Inflammatory macrophage treated with lipopolysaccharide for 4 hours (primary cell): ENCODE results near the gene CES4A.
A peak's percentile ranks its signal among the peaks of the same experiment; 100 is the strongest.
"Not testable (repeated sequence)": the region's sequence is repeated elsewhere in the genome, so short reads cannot be mapped to it uniquely, and the experiment has no call there.

Experiments
- DNase-seq: peaks from one replicate; pipeline ENCODE4 v3.0.0-alpha.2; 2020

Gene CES4A

DNA sequence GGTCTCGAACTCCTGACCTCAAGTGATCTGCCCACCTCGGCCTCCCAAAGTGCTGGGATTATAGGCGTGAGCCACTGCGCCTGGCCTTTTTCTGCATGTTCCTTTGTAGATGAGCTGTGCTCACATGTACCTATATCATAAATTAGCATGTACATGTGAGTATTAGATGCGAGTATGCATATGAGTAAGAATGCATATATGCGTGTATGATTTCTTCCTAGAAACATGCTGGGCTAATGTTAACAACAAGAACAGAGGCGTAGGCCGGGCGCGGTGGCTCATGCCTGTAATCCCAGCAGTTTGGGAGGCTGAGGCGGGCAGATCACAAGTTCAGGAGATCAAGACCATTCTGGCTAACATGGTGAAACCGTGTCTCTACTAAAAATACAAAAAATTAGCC lies 5.2 kb downstream of the CES4A start:
- not testable (repeated sequence) for DNase-seq

DNA sequence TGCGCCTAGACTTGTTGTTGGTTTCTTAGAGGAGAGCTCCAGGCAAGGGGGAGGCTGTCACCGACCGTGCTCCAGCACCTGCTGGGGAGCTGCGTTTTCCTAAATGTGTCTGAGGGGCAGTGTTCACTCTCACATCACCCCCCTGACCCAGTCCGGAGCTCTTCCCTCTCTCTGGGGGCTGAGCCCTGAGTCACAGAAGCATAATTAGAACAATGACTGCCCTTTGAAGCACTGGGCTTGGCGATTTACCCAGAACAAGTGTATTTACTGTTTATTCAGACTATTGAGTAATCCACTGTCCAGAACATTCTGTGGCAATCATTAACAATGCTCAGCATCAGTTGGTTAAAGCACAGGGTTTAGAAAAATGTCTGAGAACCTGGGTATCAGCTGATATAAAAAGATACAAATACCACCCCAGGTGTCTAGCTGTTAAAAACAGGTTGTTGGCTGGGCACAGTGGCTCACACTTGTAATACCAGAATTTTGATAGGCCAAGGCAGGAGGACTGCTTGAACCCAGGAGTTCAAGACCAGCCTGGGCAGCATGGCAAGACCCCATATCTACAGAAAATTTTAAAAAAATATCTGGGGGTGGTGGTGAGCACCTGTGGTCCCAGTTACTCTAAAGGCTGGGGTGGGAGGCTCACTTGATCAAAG lies 8.1 kb downstream of the CES4A start:
- DNase-seq: no peak

DNA sequence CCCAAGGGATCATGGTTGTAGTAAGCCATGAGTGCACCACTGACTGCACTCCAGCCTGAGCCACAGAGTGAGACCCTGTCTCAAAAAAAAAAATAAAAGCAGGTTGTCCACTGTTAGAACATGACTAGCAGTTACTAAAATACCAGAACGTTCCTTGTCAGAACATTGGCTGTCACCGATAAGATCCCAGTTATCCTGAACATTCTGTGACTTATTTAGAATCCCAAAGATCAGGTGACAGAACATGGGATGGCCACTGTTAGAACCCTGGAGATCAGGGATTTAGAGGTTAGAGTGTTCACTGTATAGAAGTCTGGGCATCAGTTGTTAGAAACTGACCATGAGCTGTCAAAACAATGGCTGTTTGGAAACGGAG lies 8.6 kb downstream of the CES4A start:
- no peak for DNase-seq

DNA sequence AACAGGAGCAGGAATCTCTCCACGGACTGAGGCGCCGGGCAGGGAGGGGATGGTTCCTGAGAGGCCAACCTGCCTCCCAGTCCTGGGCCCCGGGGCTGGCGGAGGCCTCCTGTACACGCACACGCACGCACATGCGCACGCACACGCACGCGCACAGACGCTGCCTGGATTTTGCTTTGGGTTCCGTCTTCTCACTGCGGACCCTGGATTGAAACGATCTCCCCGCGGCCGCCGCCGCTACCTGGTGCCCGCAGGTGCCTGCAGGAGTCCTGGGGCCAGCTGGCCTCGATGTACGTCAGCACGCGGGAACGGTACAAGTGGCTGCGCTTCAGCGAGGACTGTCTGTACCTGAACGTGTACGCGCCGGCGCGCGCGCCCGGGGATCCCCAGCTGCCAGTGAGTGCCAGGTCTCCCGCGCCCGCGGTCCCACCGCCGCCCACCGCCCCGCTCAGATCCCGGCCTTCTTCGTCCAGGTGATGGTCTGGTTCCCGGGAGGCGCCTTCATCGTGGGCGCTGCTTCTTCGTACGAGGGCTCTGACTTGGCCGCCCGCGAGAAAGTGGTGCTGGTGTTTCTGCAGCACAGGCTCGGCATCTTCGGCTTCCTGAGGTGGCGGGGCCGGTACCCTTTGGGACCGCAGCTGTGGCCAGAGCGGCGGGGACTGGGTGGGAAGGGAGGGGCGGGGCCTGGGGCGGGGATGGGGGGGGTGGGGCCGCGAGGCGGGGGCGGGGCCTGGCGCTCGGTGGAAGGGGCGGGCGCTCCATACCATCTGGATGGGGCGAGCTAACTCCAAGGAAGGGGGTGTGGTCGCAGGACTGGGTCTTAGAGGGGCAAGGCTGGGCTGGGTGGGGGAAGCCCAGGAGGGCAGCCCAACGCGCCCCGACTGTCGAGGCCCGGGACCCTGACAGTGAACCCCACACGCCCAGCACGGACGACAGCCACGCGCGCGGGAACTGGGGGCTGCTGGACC lies 12.3 kb downstream of the CES4A start:
- no peak for DNase-seq

DNA sequence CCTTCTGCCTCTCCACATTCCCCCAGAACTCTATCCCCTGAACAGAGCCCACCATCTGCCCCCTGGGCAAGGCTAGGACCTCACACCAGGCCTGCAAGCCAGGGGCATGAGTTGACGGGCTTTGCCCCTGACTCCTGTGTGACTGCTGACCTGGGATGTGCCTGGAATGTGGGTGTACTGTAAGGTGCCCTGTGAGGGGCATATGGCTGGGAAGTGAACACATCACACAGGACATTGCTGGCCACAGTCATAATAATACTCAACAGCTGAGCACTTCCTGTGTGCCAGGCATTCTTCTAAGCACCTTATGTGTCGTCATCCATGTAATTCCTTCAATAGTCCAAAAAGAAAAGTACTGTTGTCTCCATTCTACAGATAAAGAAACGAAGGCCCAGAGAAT lies 13.3 kb downstream of the CES4A start:
- no peak for DNase-seq

GRCh38 chr16:67006930-67007658 lies 18.7 kb downstream of the CES4A start:
- peak; percentile 61 for DNase-seq

- DNase-seq: no peak
These were observed 20.8 kb downstream of the CES4A start for GRCh38 chr16:67009158-67009557.

DNA sequence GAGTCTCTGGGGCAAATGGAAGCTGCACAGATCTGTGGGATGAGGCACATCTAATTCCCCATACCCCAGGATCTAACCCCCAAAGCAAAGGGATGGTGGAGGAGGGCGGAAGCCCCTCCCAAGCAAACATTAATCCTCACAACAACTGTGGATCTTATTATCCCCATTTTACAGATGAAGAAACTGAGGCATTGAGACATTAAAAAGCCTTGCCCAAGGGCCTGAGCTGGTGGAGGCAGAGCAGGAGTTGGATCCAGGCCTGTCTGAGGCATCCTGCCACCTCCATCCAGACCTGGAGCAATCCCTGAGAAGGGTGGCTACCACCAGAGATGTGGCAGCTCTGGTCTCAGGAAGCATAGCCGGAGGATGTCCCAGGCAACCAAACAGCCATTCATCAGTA lies 22.9 kb downstream of the CES4A start:
- DNase-seq: no peak

DNA sequence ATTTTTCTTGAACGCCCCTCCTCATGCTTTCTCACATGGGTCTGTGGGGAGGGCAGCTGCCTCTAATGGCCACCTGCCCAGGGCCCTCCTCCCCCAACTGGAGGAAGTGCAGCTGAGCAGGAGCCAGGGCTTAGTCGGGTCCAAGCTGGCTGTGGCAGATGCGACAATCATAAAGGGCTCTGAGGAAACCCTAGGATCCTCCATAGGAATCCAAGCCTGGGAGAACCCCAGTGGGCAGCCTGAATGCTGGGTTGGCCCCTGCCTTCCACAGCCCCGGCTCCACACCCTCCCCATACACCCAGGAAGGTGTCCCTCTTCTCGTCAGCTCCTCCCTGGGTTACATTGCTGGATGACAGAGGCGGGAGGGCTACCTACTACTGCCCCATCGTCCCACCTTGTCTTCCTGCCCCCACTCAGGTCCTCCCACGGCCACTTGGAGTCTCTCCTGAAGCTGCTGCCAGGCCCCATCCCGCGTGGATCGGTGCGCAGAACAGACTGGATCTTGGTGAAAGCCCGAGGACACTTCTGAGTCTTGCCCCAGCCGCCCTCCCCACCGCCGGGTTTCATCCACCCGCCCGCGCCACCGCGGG lies 24.9 kb downstream of the CES4A start:
- no peak for DNase-seq

DNA sequence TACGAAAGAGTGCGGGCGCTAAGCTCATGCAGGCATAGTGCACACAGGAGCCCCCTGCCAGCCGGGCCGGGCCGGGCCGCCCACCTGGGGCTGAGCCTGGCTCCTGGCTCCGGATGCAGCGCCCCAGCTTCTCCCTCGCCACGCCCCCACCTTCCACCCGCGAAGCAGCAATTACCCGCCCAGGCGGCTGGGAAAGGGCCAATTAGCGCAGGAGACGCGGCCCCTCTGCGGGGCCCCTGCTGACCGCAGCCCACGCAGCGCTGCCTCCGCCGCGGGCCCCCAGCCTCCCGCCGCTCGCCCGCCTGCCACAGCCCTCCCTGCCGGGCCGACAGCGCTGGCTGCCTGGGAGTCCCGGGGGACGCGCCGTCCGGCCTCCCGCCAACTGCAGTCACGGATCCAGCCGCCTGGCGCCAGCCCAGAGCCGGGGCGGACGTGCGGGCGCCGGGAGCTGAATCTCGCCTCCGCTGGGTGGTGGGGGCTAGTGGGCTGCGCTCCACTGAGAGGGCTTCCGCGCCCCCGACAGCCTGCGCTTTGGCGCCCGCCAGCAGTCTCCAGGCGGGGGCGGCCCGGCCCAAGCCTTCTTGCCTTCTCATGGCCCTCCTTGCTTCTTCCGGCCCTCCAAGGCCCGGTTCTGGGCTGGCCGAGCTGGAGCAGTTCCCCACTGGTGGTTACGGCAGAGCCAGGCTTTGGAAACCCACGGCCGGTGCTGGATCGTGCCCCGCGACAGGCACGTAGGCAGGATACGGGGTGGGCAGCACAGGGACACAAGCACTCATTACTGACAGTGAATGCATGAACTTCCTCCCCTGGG lies 25.6 kb downstream of the CES4A start:
- DNase-seq: no peak

DNA sequence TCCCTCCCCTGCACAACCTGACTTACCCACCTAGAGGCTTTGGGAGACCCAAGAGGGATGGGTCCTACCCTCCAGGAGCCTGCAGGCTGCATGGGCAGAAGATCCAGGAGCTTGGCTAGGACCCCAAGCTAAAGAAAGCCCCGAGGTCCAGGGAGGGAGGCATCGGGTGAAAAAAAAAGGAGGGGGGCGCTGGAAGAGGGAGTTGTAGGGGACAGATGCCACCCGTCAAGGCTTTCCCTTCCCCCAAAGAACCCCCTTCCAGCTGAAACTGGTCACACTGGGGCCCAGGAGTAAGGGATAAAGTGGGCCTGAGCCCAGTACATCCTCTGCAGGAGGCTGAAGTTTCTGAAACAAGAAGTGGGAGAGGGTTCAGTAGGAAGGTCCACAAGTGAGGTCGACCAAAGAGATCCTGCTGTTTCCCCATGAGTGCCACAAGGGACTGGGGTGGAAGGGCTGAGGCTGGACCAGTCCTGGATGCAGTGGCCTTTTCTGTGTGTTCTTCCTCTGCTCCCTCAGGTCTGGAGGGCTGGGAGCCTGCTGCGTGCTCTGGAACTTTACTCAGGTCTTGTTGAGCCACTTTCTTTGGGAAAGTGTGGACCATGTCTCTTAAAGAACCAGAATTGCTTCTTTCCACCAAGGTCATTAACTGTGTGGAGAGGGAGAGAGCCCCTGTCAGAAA lies 26.4 kb downstream of the CES4A start:
- DNase-seq: no peak

GRCh38 chr16:67015313-67015731 lies 26.9 kb downstream of the CES4A start:
- no peak for DNase-seq

- no peak for DNase-seq
These were observed 27.8 kb downstream of the CES4A start for GRCh38 chr16:67016143-67016542.

GRCh38 chr16:67016681-67017420 lies 28.5 kb downstream of the CES4A start:
- DNase-seq: no peak

DNA sequence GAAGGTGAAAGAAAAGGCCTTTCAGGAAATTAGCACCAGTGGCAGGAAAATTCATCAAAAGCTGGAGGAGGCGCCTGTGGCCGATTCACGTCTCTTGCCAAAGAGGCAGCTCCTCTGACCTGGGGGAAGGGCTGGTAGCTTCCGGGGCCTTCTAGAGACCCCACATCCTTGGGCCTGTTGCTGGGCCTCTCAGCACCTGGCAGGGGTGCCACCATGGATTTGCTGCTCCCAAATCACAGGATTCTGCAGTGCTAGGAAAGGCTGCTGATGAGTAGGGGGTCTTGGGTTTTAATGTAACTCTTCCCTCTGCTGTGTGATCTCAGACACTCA lies 29.0 kb downstream of the CES4A start:
- DNase-seq: no peak

DNA sequence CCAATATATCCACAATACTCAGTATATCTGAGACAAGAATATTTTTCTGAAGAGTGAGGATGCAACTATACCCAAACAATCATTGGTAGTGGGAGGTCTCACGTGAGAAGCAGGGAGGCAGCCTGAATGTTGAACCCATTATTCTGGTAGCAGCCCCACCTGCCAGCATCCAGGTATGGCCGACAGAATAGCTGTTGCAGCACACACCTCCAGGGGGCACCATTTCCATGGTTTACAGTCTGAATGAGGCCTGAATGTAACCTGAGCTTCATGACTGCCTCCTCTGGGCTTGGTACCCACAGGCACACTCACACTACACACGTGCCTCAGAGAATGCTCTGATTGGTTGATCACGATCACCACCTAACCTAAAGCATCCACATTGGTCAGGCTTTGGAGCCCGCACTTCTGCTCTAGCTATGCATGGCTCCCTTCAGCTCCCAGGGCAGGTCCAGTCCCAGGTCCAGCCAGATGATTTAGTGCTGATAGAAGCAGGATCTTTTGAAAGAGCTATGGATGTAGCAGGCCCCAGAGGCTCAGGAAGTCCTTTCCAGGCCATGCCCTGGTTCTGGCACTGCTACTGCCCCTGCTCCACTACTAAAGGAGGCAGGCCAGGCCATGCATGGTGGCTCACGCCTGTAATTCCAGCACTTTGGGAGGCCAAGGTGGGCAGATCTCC lies 29.6 kb downstream of the CES4A start:
- DNase-seq: peak; percentile 69

GRCh38 chr16:67019171-67019570 lies 30.8 kb downstream of the CES4A start:
- no peak for DNase-seq

DNA sequence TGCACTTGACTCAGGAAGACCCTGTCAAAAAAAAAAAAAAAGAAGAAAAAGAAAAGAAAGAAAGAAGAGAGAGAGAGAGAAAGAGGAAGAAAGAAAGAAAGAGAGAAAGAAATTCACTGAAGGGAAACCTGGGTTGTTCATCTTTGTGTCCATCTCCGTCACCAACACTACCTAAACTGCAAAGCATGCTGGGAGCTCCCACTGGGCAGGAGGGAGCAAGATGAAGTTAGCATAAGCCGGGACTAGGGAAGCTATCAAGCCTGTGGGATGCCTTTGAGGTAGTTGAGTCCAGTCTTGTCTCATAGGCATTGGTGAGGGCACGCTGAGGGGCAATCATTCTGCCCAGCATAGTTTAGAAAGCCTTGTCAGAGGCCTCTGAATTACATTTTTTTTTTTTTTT lies 32.9 kb downstream of the CES4A start:
- DNase-seq: no peak

- DNase-seq: no peak
These were observed 34.3 kb downstream of the CES4A start for GRCh38 chr16:67022531-67023214.

GRCh38 chr16:67023689-67024088 lies 35.3 kb downstream of the CES4A start:
- no peak for DNase-seq
